Measurements from ENCODE around the gene APIP.

Gene APIP

DNA sequence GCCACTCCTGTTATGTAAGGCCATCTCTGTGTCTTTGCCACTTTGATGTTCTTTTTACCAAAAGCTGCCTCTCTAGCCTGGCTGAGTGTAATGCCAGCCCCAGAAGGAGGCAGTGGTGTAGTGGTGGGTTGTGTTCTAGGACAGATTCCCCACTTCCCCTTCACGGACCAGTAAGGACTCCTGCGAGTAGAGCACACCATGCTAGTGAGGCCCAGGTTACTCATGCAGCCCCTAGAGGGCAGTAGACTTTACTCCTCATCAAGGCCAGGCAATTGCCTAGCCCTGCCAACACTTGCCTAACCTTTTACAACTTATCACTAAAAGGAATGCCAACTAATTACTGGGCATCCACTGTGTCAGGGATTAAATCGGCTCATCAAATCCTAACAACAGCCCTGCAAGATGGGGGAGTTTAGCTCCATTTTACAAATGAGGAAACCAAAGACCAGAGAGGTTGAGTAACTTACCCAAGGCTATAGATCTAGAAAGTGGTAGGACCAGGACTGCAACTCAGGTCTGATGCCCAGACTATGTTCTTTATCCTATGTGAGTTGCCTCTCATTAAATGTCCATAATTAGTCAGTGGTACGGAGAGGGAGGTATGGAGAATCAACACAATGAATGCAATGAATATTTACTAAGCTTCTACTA, 75.3 kb downstream of the APIP start:
- peak; percentile 51 for DNase-seq (ENCODE audit: low spot score)

DNA sequence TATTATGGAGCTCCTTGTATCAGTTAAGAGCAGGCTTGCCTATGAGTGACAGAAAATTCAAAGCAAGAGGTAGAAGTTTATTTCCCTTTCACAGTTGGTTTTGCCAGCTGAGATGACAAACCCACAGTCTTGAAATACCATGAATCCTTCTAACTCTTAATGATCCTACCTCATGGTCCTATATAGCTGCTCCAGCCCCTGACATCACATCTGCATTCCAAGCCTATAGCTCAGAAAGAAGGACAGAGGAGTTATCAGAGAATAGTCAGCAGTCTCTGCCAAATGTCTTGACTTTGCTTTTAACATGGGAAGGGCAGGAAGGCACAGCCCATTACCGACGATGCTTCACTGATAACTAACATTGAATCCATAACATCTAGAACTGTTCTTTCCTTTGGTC, 76.2 kb downstream of the APIP start:
- DNase-seq (ENCODE audit: low spot score), result no peak

DNA sequence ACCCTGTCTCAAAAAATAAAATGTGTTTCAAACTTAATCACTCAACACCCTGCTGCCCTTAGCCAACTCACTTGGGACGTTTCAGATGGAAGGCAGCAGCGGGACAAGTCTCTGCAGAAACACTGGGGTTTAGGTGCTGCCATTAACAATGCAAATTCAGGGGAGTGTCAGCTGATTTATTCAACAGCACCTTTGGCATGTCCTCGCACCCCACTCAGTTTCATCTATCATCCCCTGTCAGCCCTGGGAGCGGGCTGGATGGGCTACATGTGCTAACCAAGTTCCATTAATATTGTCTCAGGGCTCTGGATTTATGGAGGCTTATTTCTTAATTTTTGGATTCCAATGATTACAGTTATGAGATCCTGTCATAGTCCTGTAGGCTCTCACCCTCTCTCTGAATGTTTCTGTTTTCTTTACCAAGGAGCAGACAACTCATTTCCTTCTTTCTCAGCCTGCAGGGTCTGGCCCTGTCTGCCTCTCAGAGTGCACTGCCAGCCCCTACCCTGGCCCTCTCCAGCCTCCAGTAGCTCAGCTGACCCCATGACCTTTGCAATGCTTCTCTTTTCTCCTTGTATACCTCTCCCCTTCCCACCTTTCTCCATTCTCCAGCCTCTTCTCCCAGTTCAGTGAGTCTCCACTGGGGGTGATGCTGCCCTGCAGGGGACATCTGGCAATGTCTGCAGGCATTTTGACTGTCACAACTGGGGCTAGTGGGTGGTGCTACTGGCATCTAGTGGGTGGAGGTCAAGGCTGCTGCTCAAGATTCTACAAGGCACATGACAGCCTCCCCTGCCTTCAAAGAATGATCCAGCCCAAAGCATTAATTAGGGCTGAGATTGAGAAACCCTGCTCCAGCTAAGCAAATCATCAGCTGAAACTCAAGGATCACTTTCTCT, 79.0 kb downstream of the APIP start:
- no peak for DNase-seq (ENCODE audit: low spot score)

DNA sequence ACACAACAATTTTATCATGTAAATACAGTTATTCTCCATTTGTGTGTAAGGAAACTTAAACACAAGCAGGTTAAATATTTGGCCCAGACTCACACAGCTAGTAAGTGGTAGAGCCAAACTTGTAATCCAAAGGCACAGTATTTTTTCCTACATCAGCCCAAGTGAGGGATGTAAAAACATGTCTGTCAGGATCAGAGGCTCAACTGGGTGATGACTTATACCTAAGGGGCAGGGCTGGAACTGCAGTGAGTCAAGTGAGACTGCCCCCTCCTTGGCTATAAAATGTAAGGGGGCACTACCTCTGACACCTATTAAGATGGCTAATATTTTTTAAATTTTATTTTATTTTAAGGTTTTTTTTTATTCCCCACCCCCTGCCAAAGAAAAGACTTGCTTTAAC, 82.6 kb downstream of the APIP start:
- DNase-seq (ENCODE audit: low spot score), result no peak

Data from kidney tubule cell (primary cell).